Measurements from ENCODE around the gene PROSER1.
A peak's percentile ranks its signal among the peaks of the same experiment; 100 is the strongest.
"Not testable (repeated sequence)": the region's sequence is repeated elsewhere in the genome, so short reads cannot be mapped to it uniquely, and the experiment has no call there.

Gene PROSER1

DNA sequence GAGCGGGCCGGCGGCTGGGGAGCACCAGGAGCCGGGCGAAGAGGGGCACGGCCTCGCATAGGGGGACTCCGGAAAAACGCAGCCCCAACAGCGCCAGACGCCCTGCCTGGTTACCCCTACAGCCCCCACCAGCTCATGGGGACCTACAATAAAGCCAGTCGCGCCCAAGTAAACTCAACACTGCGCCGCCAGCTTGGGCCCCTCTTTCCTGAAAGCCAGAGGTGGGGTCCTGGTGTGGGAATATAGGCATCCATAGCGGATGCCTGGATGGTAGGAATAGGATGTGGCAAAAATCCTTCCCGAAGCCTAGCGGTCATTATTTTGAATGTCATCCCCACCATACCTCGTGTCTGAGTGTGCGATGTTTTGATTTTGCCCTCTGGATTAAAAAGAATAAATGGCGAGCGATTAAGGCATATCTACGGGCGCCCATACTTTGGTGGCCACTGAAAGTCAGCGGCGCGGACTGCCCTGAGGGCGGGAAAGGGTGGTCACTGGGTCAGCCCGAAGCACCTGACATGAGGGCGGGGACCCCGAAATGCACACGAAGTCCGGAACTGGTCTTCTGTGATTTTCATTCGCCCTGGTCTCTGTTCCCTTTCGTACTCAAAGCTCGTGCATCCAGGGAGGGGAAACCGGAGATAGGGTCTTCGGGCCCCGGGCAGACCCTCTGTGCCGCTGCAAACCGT, at the start of gene PROSER1, which contains the start of gene NHLRC3:
Gene PROSER1 (minus strand): TSS at position 210 of the 689 bp plus-strand sequence. CDS start 847 bp downstream, outside the sequence.
Gene NHLRC3 (plus strand): TSS at position 577 of the 689 bp plus-strand sequence. CDS start 184 bp downstream, outside the sequence.
- peak; percentile 88 for DNase-seq

DNA sequence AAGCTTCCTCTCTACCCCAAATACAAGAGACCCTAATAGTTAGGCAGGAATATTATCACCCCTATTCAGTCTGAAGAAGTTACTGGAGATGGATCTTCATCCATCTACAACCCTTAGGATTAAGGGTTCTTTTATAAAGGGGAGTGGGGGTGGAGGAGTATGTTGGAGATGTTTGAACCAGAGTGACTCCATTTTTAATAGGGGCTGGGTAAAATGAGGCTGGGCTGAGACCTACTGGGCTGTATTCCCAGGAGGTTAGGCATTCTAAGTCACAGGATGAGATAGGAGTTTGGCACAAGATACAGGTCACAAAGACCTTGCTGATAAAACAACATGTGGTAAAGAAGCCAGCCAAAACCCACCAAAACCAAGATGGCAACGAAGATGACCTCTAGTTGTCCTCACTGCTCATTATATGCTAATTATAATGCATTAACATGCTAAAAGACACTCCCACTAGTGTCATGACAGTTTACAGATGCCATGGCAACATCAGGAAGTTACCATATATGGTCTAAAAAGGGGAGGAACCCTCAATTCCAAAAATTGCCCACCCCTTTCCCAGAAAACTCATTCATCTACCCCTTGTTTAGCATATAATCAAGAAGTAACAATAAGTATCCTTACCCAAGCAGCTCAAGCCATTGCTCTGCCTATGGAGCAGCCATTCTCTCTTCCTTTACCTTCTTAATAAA, 48.5 kb upstream of the PROSER1 start:
- DNase-seq = not testable (repeated sequence)

DNA sequence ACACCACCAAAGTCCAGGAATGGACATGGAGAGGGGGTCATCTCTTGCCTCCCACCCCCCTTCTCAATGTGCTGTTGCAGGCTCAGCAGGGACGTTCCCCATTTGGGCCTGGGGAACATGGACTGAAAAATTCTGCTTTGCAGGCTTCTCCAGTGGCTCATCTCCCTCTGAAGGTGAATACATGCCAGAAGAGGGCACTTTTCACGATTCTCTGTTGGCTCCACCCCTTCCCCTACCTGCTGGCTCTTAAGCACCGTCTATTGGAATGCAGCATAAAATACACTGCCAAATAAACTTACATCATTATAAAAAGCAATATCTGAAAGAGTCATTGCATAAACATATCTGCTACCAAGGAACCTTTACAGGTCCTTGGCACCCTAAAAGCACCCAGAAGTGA, 36.1 kb upstream of the PROSER1 start:
- DNase-seq = no peak

DNA sequence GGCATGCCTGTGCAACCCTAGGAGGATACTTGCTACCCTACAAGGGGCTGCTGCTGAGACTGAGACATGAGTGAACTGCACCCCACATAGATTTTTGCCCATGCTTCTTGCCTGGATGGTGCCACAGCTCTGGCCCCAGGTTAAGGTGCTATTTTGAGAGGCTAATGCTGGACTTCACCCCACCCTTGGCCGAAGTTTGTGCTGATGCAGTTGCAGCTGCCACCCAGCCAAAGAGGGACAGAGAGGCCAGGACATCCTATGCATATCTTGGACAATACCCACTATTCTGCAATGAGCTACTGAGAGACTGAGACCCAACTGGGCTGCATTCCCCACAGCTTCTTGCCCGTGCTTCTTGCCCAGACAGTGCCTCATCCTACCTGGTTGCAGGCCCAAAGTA, 35.0 kb upstream of the PROSER1 start:
- no peak for DNase-seq

DNA sequence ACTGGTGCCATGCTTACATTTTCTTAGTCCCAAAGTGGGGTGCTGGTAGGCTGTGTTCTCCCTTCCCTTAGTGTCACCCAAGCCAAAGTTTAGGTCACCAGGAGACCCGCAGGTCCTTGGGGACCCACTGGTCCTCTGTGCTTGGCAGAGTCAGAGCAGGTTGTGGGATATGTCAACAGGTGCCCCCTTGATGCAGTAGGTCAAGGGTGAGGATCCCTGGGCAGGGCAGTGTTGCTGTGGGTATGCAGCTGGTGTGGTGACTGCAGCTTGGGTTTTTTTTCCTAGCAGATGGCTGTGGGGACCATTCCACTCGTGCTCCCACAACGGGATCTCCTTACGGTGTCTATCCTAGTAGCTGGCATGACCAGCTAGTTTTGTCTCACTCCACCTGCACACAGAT, 24.1 kb upstream of the PROSER1 start:
- no peak for DNase-seq

DNA sequence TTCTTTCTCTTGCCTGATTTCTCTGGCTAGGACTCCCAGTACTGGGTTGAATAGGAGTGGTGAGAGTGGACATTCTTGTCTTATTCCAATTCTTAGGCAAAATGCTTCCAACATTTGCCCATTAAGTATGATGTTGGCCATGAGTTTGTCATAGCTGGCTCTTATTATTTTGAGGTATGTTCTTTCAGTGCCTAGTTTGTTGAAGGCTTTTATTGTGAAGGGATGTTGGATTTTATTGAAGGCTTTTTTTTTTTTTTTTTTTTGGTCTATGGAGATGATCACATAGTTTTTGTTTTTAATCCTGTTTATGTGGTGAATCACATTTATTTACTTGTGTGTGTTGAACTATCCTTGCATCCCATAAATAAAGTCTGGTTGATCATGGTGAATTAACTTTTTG, 20.2 kb upstream of the PROSER1 start:
- no peak for DNase-seq

DNA sequence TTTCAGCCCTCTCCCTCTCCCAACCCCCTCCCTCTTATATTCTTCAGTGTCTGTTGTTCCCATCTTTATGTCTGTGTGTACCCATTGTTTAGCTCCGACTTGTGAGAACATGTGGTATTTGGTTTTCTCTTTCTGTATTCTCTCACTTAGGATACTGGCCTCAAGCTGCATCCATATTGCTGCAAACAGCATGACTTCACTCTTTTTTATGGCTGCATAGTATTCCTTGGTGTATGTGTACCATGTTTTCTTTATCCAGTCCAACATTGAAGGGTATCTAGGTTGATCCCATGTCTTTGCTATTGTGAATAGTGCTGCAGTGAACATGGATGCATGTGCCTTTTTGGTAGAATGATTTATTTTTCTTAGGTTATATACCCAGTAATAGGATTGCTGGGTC, 18.1 kb upstream of the PROSER1 start:
- no peak for DNase-seq

DNA sequence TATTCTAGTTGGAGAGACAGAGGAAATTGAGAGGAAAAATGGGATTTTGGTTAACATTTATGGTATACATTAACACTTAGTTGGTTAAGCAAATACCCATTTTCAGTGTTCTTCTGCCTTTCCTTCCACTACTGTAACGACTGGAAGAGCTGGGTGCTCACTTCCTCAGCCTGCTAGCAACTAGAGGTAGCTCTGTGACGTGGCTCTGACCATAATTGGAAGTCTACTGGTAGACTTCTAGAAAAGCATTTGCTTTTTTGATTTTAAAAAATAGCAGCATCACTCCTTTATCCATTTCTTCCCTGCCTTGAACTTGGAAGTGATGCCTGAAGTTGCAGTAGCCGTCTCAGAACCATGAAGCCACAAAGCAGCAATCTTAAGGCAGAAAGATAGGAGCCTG, 16.2 kb upstream of the PROSER1 start:
- no peak for DNase-seq

DNA sequence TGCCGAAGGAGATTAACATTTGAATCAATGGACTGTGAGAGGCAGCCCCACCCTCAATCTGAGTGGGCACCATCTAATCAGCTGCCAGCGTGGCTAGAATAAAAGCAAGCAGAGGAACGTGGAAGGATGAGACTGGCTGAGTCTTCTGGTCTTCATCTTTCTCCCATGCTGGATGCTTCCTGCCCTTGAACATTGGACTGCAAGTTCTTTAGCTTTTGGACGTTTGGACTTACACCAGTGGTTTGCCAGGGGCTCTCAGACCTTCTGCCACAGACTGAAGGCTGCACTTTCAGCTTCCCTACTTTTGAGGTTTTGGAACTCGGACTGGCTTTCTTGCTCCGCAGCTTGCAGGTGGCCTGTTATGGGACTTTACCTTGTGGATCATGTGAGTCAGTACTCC, 15.1 kb upstream of the PROSER1 start:
- no peak for DNase-seq

DNA sequence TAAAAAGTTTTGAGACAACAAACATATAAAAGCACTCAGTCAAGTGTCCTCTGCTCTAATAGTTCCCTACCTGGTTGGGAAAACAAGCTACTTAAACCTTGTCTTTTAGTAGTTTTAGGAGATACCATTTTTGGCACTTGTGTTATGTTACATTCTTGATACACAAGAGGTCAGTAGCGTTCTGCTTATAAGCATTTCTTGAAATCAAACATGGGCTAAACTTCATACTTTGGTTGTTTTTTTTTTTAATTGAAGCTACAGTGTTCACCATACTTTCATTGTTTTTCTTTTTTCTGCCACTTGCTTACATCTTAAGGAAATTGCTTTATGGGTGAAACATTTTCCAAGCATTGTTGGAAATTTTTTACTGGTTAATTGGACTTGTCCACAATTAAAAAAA, 13.3 kb upstream of the PROSER1 start:
- no peak for DNase-seq

DNA sequence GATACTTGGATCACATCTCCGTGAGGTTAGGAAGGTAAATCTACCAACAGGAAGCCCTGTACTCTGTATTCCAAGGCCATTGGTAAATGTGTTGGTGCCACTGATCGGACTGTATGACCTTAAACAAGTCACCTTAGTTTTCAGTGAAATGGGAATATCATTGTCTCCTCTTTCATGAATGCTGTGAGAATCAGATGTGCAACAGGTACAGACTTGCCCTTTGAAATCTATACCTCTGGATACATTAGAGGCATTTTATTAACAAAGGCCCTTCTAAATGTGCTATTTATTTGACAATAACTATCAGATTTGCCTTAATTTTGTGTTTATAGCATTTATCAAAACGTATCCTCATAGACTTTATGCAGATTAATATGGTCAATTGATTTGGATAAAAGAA, 11.4 kb upstream of the PROSER1 start:
- DNase-seq = no peak

DNA sequence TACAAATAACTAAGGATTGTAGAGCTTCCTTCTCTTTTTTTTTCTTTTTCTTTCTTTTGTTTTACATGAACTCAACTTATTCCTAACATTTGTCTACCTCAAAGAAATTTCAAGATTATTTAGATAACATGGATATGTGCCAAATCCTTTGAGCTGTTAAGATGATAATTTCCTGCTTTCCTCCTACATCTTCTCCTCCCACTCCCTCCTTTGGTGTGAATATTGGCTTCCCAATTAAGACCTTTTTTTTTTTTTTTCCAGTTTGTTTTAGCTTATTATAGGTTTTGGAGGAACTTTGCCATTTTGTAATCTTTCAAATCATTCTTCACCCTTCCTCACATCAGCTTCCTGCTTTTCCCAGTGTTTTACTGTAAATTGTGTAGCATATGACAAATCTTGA, 10.9 kb upstream of the PROSER1 start:
- DNase-seq = no peak

DNA sequence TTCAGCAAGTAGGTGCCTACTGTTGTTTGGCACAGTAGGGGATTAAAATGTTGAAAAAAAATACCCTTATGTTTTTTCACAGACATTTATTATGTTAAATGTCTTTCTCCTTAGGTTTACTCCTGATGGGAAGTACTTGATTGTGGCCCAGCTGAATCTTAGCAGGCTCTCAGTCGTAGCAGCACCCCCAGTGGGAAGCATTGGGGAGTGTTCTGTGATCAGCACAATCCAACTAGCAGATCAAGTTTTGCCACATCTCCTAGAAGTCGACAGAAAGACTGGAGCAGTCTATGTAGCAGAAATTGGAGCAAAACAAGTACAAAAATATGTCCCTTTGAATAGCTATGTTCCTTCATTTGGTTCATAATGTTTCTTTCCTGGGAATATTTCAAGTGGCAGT, 9.7 kb upstream of the PROSER1 start:
- no peak for DNase-seq

DNA sequence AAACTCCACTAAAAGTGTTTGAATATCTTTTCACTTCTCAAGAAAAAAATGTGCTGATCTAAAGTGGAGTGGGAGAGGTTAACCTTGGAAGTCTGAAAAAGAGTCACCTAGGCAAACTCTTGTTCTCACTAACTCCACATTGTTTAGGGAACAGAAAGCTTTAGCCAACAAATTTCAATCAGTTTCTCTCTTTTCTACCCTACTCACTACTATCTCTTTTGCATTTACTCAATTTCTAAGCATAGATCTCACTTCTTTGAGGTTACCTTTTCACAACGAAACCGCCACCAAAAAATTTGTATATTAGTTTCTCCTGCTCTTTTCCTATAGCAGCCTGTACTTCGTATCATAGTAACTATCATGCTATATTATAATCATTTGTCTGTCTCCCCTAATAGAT, 6.6 kb upstream of the PROSER1 start:
- DNase-seq = no peak

DNA sequence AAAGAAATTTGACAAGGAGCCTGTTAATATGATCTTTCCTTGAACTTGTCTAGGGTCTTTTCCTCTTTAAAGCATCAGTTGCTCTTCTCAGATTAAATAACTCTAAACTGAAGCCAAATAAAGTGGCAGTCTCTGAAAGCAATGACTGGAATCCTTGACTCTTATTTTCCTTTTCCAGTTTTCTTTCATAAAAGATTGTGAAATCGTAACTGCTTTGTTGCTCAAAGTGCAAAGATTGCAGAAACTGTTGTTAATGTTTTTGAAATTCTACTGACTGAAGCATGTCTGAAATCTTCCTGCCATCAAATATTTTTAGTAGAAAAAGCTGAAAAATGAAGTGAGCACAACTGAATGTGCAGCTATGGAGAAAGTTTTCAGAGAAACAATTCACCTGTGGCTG, 2.3 kb upstream of the PROSER1 start:
- DNase-seq = no peak

DNA sequence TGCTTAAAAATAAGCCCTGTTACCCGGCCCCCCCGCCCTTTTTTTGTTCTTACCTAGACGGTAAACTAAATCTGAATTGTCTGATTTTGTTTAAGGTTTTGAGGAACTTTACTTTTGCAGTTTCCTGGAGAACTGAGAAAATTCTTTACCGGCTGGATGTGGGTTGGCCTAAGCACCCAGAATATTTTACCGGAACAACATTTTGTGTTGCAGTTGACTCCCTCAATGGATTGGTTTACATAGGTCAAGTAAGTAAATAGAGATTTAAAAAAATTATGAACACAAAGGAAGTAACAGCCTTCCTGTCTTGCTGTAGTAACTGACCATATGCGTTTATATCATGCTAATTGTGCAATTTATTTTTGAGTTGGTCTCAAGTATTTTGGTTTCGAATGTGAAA, 1.2 kb upstream of the PROSER1 start:
- no peak for DNase-seq

DNA sequence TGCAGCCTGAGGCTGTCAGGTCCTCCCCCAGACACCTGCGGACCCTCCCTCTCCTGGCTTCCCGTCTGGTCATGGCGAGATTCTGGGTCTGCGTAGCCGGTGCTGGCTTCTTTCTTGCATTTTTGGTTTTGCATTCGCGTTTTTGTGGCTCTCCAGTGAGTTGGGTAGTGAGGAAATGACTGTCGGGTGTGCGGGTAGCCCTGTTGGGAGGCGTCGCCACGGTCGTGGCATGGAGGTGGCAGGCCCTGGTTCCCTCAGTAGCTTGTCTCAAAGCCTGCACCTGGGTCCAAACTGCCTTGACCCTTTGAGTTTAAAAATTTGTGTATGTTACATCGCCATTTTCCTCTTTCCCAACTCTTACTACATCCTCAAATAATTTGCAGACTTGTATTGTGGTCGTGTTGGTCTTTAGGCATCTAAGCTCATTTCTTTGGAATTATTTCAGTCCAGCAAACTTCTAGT, 711 bp upstream of the PROSER1 start:
- DNase-seq = peak; percentile 78

DNA sequence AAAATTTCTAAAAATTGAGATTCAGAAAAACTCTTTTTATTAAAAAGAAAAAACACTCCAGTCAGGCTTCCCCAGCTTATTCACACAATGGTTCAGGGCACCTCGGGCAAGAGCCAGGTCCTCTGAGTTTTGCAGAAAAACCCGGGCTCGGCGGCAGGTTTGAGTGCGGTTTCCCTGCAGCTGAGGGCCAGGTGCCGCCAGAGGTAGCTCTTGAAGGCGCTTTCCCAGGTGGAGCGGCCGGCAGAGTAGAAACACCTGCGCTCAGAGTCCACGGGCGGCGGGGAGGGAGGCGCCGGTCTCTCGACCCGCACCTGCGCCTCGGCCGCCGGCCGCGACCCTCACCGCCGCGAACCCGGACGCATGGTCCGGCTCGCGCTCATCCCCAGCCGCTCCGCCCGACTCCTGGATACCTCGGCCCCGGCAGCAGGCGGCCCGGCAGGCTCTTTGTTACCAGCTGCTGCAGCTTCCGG, 444 bp downstream of the PROSER1 start:
- DNase-seq = no peak

DNA sequence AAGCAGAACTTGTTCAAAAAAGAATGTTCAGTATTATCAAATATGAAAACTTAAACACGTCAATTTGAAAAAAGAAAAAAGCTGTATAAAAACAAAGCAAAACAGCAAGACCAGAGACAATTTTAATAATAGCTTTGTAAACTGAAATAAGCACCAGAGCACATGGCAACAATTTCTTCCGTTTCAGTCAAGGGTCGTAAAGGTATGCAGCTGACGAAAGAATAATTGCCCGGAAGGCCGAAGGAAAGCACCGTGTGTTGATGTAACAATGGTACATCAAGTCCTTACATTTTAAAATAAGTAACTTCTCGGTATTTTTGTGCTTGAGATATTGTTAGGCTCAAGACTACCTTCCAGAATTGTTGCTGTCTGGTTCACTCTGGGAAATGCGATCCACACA, 1.7 kb downstream of the PROSER1 start:
- DNase-seq = no peak

DNA sequence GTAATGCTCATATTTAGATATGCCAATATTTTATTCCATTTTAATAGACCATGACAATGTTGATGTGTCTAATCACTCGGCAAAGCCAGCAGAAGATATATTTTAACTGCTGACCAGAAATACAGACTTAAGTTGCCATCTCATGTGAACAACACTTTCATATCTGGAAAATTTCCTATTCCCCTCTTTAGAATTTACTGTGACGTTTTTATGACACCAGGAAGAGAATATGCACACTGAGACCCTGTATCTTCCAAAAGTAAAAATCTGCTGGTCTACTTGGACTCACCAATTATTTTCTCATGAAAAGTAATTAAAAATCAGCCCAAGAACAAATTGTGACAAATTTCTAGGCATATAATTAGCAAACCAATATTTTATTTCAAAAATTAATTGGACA, 2.1 kb downstream of the PROSER1 start:
- DNase-seq = no peak

DNA sequence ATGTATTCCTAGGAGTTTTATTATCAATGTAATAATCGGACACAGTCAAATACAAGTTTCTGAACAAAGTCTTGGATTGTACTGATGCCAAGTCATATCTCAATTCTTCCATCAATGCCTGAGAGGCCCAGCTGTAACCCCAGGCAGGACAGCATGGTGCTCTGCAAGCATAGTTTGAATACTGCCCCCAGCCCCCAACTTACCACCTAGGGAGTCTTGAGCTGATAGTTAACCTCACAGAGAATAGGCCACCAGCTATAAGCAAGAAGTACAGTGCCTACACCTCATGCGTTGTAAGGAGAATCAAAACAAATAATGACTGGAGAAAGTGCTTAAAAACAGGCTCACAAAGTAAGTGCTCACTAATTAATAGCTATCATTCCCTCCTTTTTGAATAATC, 2.7 kb downstream of the PROSER1 start:
- DNase-seq = no peak

DNA sequence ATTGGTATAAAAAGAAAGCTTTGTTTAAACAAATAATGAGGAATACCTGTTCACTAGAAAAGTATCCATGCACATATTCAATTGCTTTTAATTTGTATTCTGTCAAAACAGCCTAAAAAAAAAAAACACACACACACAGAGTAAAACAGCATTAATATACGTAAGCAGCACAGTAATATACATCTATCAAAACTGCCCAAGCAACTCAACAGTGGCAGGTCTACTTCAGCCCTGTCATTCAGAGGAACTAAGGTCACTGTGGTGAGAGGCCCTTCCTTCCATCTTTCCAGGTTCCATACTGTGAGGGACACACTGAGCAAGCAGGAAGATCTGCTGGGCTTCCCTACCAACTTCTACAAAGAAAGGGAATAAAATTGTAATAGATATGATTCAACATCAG, 3.8 kb downstream of the PROSER1 start:
- DNase-seq = no peak

DNA sequence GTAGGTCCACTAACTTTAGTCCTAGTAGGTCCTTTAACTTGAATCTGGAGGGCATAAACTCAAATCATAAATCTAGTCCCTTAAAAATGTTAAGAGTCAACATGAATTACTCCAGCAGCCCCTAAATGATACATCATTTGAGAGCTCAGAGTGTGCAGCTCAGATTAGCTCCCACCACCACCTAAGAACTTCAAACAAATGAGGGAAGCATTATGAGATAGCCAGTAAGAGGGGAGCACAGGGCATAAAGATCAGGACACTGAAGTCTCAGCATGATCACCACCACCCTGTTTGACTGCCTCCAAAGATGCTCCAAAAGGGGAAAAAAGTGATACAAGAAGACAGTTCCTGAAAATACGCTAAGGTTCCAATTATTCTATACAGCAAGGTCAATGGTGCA, 5.7 kb downstream of the PROSER1 start:
- no peak for DNase-seq

DNA sequence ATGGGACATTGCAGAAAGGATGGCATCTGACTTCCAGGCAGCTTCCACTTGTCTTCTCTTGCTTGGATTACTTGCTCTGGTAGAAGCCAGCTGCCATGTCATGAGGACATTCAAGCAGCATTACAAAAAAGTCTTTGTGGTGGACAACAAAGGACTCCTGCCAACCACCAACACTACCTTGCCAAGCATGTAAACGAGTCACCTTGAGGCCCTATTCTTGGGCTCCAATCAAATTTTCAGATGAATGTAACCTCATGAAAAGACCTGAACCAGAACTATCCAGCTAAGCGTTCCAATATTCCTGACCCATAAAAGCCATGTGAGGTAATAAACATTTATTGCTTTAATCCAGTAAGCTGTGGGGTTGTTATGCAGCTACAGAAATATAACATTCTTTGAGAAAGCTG, 12.5 kb downstream of the PROSER1 start:
- DNase-seq = no peak

DNA sequence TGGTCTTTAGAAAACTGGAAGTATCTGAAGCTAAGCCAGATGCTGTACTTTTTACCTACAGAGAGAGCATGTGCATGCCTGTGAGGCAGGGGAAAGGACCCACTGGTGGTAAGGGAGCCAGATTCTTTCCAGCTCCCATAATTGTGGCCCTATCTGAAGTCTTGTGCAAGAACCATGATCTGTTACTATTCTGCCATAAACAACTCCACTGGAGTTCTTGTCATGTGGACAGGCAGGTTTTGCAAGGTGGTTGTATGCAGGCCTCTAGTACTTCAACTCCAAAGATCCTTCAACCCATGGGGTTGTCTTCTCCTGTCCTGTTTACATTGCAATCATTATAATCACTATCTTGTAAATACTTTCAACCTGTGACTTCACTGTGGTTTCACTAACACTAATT, 14.1 kb downstream of the PROSER1 start:
- DNase-seq = no peak
